GM18867 (cell line): ENCODE results near the gene WDR38.

ENCODE experiments used
- ATAC-seq: cut with Tn5 transposase; IDR thresholded peaks from one replicate; pipeline ENCODE4 v1.9.1; 2021; ENCODE audit warnings: mild to moderate bottlenecking, moderate library complexity; ENCODE audit not compliant: unreplicated experiment

Gene WDR38

GRCh38 chr9:124855944-124856765 lies 2.9 kb downstream of the WDR38 start:
- no peak for ATAC-seq

- ATAC-seq: no peak
These were observed 4.4 kb downstream of the WDR38 start for GRCh38 chr9:124857533-124858162.

GRCh38 chr9:124858330-124859046 lies 5.2 kb downstream of the WDR38 start:
- ATAC-seq: no peak

- no peak for ATAC-seq
These were observed 6.7 kb downstream of the WDR38 start for GRCh38 chr9:124859803-124860581.

DNA sequence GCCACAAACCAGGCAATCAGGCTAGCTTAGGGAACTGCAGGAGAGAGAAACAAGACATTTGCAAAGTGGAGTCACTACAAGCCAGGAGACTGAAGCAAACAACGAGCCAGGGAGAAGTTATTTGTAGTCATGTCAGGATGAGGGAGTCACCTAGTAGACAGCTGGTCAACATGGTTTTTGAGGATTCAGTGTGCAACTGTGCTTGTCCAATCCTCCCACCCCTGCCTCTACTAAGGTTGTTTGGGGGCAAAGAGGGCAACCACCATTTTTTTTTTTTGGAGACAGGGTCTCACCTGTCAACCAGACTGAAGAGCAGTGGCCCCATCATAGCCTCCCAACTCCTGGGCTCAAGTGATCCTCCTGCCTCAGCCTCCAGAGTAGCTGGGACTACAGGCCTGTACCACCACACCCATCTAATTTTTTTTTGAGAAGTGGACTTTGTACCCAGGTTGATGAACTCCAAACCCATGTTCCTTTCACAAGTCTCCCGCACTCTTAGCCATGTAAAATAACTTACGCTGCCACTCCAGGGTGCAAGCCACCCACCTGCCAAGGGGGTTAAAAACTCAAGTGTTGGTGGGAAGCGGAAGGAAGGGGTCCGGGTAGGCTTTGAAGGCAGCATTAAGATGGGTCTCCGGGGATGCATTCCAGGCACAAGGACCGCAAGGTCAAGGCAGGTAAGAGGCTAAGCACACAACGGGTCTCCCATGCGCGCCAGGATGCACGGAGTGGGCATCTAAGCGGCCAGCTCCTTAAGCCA lies 7.5 kb downstream of the WDR38 start:
- no peak for ATAC-seq

GRCh38 chr9:124861342-124862229 lies 8.3 kb downstream of the WDR38 start, which contains the start of the genes ARPC5L and RPL35:
TSS of gene ARPC5L (plus strand) at chr9:124862130. CDS start at chr9:124869291, 7,161 bp downstream.
TSS of gene RPL35 (minus strand) at chr9:124861957. CDS start at chr9:124861912, 45 bp downstream.
- peak; percentile 89 for ATAC-seq

- ATAC-seq: no peak
These were observed 10.2 kb downstream of the WDR38 start for GRCh38 chr9:124863371-124863871.

DNA sequence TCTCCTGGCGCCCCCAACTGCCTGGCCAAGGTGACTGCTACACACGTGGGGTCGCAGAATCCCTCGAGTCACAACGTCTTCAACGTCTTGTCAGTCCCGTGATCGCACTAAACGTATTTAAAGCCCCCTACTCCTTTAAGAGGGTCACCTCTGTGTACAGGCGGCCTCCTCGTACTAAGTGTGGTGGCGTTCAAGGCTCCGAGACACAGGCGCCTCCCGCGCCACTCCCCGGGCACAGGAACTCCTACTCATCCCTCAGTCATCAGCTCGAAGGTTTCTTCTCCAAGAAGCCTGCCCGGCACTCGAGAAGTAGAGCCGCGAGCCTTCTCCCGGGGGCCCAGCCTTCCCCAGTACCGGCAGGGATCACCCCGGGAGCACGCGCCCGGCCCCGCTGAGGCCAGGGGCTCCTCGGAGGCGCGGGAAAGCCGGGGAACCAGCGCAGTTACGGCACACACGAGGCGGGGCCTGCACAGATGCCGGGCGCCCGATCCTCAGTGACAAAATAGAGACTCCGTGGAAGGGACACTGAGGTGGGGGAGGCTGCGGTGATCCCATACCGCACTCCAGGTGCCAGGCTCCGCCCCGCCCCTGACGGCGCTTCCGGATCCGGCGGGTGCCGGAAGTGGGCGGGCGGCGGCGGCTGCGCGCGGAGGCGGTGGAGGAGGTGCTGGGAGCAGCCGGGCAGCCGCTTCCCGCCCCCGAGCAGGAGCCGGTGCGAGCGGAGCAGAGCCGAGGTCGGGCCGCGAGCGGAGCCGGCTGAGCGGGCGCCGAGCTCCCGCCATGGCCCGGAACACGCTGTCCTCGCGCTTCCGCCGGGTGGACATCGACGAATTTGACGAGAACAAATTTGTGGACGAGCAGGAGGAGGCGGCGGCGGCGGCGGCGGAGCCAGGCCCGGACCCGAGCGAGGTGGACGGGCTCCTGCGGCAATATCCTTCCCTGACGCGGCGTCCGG lies 15.5 kb downstream of the WDR38 start:
- ATAC-seq: peak; percentile 66

DNA sequence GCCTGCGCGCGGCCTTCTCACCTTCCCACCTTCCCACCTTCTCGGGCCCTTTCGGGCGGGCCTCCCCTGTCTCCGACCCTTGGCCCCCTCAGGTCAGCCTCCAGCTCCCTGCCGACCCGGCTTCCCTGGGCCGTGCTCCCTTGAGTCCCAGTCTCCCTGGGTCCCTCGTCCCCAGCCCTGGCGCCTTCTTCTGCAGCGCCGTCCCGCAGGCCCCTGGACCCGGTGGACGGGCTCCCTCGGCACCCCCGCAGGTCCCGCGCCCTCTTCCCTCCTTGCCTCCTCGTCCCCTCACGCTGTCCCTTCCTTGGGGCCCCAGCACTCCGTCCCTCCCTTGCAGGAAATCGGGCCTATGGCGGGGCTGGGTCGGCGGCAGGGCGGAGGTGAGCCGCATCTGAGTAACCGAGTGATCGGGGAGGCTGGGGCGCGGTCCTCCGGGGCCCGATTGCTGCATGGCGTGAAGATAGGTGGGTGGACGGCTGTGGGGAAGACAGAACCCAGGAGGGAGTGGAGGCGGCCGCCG lies 16.3 kb downstream of the WDR38 start:
- peak; percentile 4 for ATAC-seq

DNA sequence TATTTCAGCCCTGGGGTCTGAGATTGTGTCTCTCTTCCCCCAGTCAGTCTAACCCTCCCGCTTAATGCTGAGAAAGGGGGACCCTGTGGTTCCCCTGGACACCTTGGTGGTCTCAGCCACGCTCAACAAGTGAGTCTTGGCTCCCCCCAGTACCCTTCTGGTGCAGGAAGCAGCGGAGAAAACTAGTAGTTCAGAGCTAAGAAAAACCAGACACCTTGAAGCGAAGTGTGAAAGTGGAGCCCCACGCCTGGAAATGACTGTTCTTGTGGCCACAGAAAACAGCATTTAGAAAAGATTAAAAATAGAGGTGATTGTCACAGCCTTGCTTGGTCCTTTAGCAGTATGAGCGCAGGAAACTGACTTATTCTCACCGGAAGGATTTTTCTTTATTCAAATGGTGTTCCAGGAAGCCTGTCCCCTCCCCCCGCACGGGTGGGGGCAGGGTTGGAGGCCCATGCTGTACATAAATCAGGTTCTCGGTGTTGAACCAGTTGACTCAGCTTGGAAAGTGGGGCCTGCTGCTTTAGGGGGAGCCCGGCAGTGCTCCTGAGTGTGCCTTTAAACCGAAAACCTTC lies 16.8 kb downstream of the WDR38 start:
- ATAC-seq: peak; percentile 50

GRCh38 chr9:124870723-124871122 lies 17.5 kb downstream of the WDR38 start:
- ATAC-seq: no peak

DNA sequence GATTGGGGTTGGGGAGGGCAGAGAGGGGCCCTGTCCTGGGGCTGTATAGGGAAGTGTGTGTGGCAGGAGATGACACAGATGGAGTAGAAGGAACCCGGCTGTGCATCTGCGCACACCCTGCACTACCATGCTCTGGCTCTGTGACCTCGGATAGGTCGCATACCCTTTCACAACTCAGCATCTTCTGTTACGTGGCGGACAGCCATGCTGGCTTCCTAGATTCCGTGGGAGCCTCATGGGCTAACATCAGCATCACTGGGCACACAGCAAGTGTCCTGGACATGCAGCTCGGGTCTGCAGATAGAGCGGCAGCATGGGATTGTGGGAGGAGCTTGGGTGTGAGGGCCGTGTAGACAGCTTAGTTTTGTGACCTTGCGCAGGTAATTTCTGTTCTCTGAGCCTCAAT lies 17.9 kb downstream of the WDR38 start:
- no peak for ATAC-seq

DNA sequence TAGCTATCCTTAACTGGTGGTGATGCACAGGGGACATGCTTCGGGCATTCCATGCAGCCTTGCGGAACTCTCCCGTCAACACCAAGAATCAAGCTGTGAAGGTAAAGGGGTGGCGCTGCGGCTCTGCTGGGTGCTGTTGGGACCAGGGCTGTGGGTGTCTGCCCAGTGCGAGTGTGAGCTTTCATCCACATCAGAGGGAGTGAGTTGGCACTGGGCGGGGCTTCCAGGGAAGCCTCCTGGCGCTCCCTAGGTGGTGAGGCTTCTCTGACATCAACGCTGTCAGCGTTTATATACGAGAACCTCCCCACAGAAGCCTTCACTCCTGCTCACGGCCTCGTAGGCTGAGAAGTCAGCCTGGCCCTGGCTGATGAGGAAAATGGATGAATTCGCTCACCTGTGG lies 20.4 kb downstream of the WDR38 start:
- no peak for ATAC-seq

DNA sequence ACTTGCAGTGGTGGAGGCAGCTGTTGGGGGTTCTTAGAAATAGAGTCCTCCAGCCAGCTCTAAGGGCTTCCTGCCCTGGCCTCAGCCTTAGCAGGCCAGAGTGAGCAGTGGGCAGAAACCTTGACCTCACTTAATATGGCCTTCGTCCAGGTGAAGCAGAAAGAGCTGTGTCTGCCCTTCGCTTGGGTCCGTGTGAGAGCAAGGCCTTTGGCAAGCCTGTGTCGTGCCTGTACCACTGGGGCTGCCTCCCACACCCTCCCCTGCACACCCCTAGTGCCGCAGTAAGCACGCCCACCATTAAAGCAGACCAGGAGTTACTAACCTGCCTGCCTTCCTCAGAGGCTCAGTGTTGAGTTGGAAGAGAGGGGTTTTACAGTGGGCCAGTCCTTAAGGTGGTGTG lies 22.2 kb downstream of the WDR38 start:
- no peak for ATAC-seq

DNA sequence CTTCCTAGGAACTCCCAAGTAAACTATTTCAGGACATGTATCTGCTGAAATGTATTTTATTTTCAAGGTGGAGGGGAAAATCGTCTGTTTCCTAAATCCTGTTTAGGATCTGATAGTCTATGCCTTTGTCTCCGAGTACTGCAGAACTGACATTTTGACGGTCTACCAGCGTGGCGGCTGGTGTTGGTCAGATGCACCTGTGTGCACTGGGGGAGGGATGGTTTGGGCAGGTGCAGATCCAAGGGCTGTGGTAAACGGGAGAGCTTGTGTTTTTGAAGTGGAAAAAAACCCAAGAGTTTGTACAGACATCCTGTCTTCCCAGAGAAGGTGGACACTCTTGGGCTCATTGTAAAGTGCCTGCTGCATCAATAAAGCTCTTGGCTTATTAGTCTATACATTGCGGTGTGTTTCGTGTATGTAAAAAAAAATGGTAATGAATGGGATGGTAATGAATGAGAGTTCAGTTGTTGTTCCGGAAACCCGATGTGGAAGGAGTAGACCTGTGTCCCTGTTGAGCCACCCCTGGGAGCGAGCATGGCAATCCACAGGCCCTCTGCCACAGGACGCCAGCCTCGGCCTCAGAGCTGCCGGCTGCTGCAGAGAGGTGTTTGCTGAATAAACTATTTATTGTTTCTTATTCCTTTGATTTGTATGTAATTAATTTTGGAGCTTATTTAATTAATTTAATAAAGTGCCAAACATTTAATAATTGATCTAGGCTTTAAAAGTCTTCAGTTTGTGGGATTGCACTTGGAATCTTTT lies 23.9 kb downstream of the WDR38 start:
- no peak for ATAC-seq

GRCh38 chr9:124878021-124878420 lies 24.8 kb downstream of the WDR38 start:
- ATAC-seq: no peak
